Bronchial epithelial cell (primary cell): ENCODE results near the gene MYO1C. TPM values are rescaled to one million over a fixed set of nuclear protein-coding genes. Genes with fewer than 3 reads are reported as not detected.
A peak's percentile ranks its signal among the peaks of the same experiment; 100 is the strongest.

ENCODE experiments used
- DNase-seq: peaks from one replicate; pipeline ENCODE4 v3.0.0-alpha.2; 2010; ENCODE audit warnings: low read depth
- FAIRE-seq: peaks from 2 replicates; lab custom pipeline; 2011; peaks lifted over from hg19 to GRCh38; lab: Jason Lieb, UNC
- H3K27me3 ChIP-seq: 2 replicates; pipeline ENCODE4 v1.5.1; 2011; ENCODE audit warnings: low read length; ENCODE audit not compliant: control insufficient read depth, insufficient read depth
- H3K36me3 ChIP-seq: 2 replicates; pipeline ENCODE4 v1.5.1; 2011; ENCODE audit warnings: low read length; ENCODE audit not compliant: control insufficient read depth, insufficient read depth
- H3K4me3 ChIP-seq: 2 replicates; pipeline ENCODE4 v1.5.1; 2011; ENCODE audit warnings: mild to moderate bottlenecking, low read depth, low read length, control low read depth
- CTCF ChIP-seq: IDR thresholded peaks from 2 replicates; pipeline ENCODE4 v1.5.1; 2011; ENCODE audit warnings: mild to moderate bottlenecking, moderate library complexity, low read length, control low read depth, inconsistent platforms; ENCODE audit not compliant: insufficient read depth, severe bottlenecking
- total RNA-seq: library from RNA; depleted of rRNA; stranded (reverse); fragments of >200 nt; gene quantifications from 2 replicates; pipeline ENCODE4 v1.2.1, GENCODE V29; 2014

The MYO1C gene
- total RNA-seq, 1 donor from 2014 or later, result 80.3 TPM

GRCh38 chr17:1438593-1439083 is 53.8 kb downstream of the MYO1C start:
- Histone ChIP-seq H3K27me3 (no peaks in the 10 kb centered on the region), H3K4me3 (no peak overlapping the region), H3K36me3 (peaks cover 9% of the 10 kb centered on the region)
- no peak for FAIRE-seq
- DNase-seq, result peak; percentile 21
- TF ChIP-seq CTCF, result no peak

- DNase-seq (no peak), FAIRE-seq (no peak)
- H3K36me3 ChIP-seq, result peaks cover 11% of the 10 kb centered on the region
- no peak overlapping the region for H3K4me3 ChIP-seq
- no peak for TF ChIP-seq CTCF
- H3K27me3 ChIP-seq, result no peaks in the 10 kb centered on the region
Observed at GRCh38 chr17:1435326-1435725, 57.2 kb downstream of the MYO1C start.

- peaks cover 13% of the 10 kb centered on the region for H3K36me3 ChIP-seq
- FAIRE-seq (no peak), DNase-seq (no peak)
- no peak for TF ChIP-seq CTCF
- no peak overlapping the region for H3K4me3 ChIP-seq
- H3K27me3 ChIP-seq, result no peaks in the 10 kb centered on the region
Observed at GRCh38 chr17:1434150-1434549, 58.3 kb downstream of the MYO1C start.

GRCh38 chr17:1431631-1432104 is 60.8 kb downstream of the MYO1C start:
- no peak for FAIRE-seq
- no peaks in the 10 kb centered on the region for H3K27me3 ChIP-seq
- TF ChIP-seq CTCF, result no peak
- no peak overlapping the region for H3K4me3 ChIP-seq
- no peak for DNase-seq
- H3K36me3 ChIP-seq, result peaks cover 13% of the 10 kb centered on the region

GRCh38 chr17:1423456-1424135 is 68.9 kb downstream of the MYO1C start:
- TF ChIP-seq CTCF, result no peak
- Histone ChIP-seq H3K27me3 (no peaks in the 10 kb centered on the region), H3K4me3 (no peak overlapping the region), H3K36me3 (peaks cover 4% of the 10 kb centered on the region)
- DNase-seq, result no peak
- FAIRE-seq, result peak; percentile 7
